Thymus (tissue), 14 donors: ENCODE data around the gene GVQW3. TPM values are rescaled to one million over a fixed set of nuclear protein-coding genes. Genes with fewer than 3 reads are reported as not detected.
A peak's percentile ranks its signal among the peaks of the same experiment; 100 is the strongest.

ENCODE experiments used
- DNase-seq, 9 donors: peaks; one replicate each; pipeline ENCODE4 v3.0.0-alpha.2; 2013; ENCODE audit warnings: low spot score in 9 of 9, low read depth in 6 of 9, missing footprints in 1 of 9
- H3K27ac ChIP-seq, 2 donors: one replicate each; pipeline ENCODE4 v1.5.1; 2013; ENCODE audit warnings: control low read depth in 1 of 2, low read depth in 1 of 2, low read length in 1 of 2, mild to moderate bottlenecking in 1 of 2, moderate library complexity in 1 of 2
- H3K27me3 ChIP-seq, 2 donors: one replicate each; pipeline ENCODE4 v1.5.1; 2013; ENCODE audit warnings: low read length in 1 of 2; ENCODE audit not compliant: control insufficient read depth in 2 of 2, insufficient read depth in 1 of 2
- H3K36me3 ChIP-seq, 2 donors: one replicate each; pipeline ENCODE4 v1.5.1; 2013; ENCODE audit warnings: low read length in 1 of 2, mild to moderate bottlenecking in 1 of 2, moderate library complexity in 1 of 2; ENCODE audit not compliant: control insufficient read depth in 2 of 2, insufficient read depth in 2 of 2
- H3K4me1 ChIP-seq, 2 donors: one replicate each; pipeline ENCODE4 v1.5.1; 2013; ENCODE audit warnings: low read length in 2 of 2; ENCODE audit not compliant: control insufficient read depth in 2 of 2, insufficient read depth in 2 of 2
- H3K4me3 ChIP-seq, 2 donors: one replicate each; pipeline ENCODE4 v1.5.1; 2013; ENCODE audit warnings: low read length in 2 of 2, control low read depth in 1 of 2, mild to moderate bottlenecking in 1 of 2
- H3K9me3 ChIP-seq, 2 donors: one replicate each; pipeline ENCODE4 v1.5.1; 2013; ENCODE audit warnings: low read length in 1 of 2, mild to moderate bottlenecking in 1 of 2; ENCODE audit not compliant: control insufficient read depth in 2 of 2, insufficient read depth in 1 of 2
- WGBS: extraction: QIAGEN DNeasy Blood & Tissue Kit; methylation state at CpG from one replicate; pipeline ENCODE4 v1.1.7; 2013; 5-methylcytosine and 5-hydroxymethylcytosine counted together
- long read RNA-seq, 10 donors: transcript quantifications; one replicate each; lab custom pipeline, GENCODE V29; 2026
- polyA plus RNA-seq: library from polyadenylated mRNA; stranded (reverse); fragments of 200-250 nt; gene quantifications from one replicate; pipeline ENCODE4 v1.2.3, GENCODE V29; 2013
- total RNA-seq: library from RNA; stranded (reverse); fragments of 120-200 nt; gene quantifications from one replicate; pipeline ENCODE4 v1.2.4, GENCODE V29; 2013
- donor health status: healthy.

Gene GVQW3
- 2.9 TPM for total RNA-seq
- 1.4 TPM for polyA plus RNA-seq
- long read RNA-seq, donor 1, partial matches to known transcripts: 0 of 2 reads
- long read RNA-seq, donor 1, other reads (novel, unspliced or antisense): 0 of 2 reads
- long read RNA-seq, donor 2: 0 reads
- long read RNA-seq, donor 3, transcript GVQW3-203 (1 exons, 2,462 nt): major isoform, 7 of 7 reads
- long read RNA-seq, donor 3, partial matches to known transcripts: 0 of 7 reads
- long read RNA-seq, donor 3, other reads (novel, unspliced or antisense): 0 of 7 reads
- long read RNA-seq, donor 4, partial matches to known transcripts: 0 of 3 reads
- long read RNA-seq, donor 4, other reads (novel, unspliced or antisense): 0 of 3 reads
- long read RNA-seq, donor 5, transcript GVQW3-203 (1 exons, 2,462 nt): major isoform, 8 of 9 reads
- long read RNA-seq, donor 5, partial matches to known transcripts: 0 of 9 reads
- long read RNA-seq, donor 5, other reads (novel, unspliced or antisense): 0 of 9 reads
- long read RNA-seq, donor 6, partial matches to known transcripts: 0 of 4 reads
- long read RNA-seq, donor 6, other reads (novel, unspliced or antisense): 0 of 4 reads
- long read RNA-seq, donor 7, partial matches to known transcripts: 0 of 2 reads
- long read RNA-seq, donor 7, other reads (novel, unspliced or antisense): 0 of 2 reads
- long read RNA-seq, donor 8, partial matches to known transcripts: 0 of 3 reads
- long read RNA-seq, donor 8, other reads (novel, unspliced or antisense): 0 of 3 reads
- long read RNA-seq, donor 9, transcript GVQW3-203 (1 exons, 2,462 nt): major isoform, 7 of 7 reads
- long read RNA-seq, donor 9, partial matches to known transcripts: 0 of 7 reads
- long read RNA-seq, donor 9, other reads (novel, unspliced or antisense): 0 of 7 reads
- long read RNA-seq, donor 10: 0 reads

GRCh38 chr11:76380977-76381719 is at the start of gene GVQW3, which contains the start of gene THAP12:
Gene GVQW3, plus strand, starts transcription at chr11:76381323. Its CDS starts 506 bp downstream, at chr11:76381829.
Gene THAP12, minus strand, starts transcription at chr11:76381132. Its CDS starts 296 bp downstream, at chr11:76380836.
- no peaks in the 10 kb centered on the region for H3K27me3 ChIP-seq
- H3K4me3 ChIP-seq: peak within 1 kb of the TSS; percentile 81 to 85
- no peaks in the 10 kb centered on the region for H3K9me3 ChIP-seq
- WGBS: under 1% methylated on average over 69 of the region's 69 CpGs
- H3K4me1 ChIP-seq: peaks cover 25 to 34% of the 10 kb centered on the region in 2 donors
- peak; percentile 92 to 100 (median 98) for DNase-seq
- peaks cover 0 to 3% of the 10 kb centered on the region in 2 donors for H3K36me3 ChIP-seq
- H3K27ac ChIP-seq: peak within 1 kb of the TSS; percentile 66 to 79

GRCh38 chr11:76334826-76335389 is 46.2 kb upstream of the GVQW3 start:
- peaks cover 7 to 17% of the 10 kb centered on the region in 2 donors for H3K4me1 ChIP-seq
- H3K9me3 ChIP-seq: peaks cover 0 to 14% of the 10 kb centered on the region in 2 donors
- over 99% methylated on average over 5 of the region's 5 CpGs for WGBS
- no peaks in the 10 kb centered on the region for H3K27me3 ChIP-seq
- DNase-seq: no peak
- no peak overlapping the region for H3K4me3 ChIP-seq
- no peaks in the 10 kb centered on the region for H3K36me3 ChIP-seq
- no peak overlapping the region for H3K27ac ChIP-seq

- peaks cover 0 to 14% of the 10 kb centered on the region in 2 donors for H3K9me3 ChIP-seq
- H3K27me3 ChIP-seq: no peaks in the 10 kb centered on the region
- no peak overlapping the region for H3K27ac ChIP-seq
- no peak overlapping the region for H3K4me3 ChIP-seq
- no peak for DNase-seq
- no peaks in the 10 kb centered on the region for H3K36me3 ChIP-seq
- peaks cover 7 to 17% of the 10 kb centered on the region in 2 donors for H3K4me1 ChIP-seq
Observed at GRCh38 chr11:76335842-76336241, 45.3 kb upstream of the GVQW3 start.

DNA sequence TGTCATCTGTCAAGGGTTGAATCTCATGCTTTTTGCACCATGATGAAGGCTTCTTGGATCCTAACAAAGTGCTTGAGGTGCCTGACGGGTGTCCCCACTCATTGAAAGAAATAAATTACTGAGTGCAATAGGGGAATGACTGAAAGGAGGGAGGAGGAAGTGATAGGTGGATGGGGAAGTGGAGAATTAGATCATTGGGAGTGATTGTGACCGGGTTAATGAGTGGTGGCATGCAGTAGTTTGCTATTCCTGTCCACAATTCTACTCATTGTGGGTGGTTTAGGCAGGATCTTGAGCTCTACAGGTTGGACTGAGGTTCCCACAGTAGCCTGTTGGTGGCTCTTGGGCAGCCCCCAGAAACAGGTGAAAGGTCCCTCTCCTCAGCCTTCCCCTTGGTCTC is 44.5 kb upstream of the GVQW3 start:
- H3K36me3 ChIP-seq: no peaks in the 10 kb centered on the region
- H3K27ac ChIP-seq: no peak overlapping the region
- peaks cover 0 to 14% of the 10 kb centered on the region in 2 donors for H3K9me3 ChIP-seq
- peaks cover 7 to 17% of the 10 kb centered on the region in 2 donors for H3K4me1 ChIP-seq
- H3K27me3 ChIP-seq: no peaks in the 10 kb centered on the region
- WGBS: 93% methylated on average over 2 of the region's 2 CpGs
- no peak overlapping the region for H3K4me3 ChIP-seq
- no peak for DNase-seq

DNA sequence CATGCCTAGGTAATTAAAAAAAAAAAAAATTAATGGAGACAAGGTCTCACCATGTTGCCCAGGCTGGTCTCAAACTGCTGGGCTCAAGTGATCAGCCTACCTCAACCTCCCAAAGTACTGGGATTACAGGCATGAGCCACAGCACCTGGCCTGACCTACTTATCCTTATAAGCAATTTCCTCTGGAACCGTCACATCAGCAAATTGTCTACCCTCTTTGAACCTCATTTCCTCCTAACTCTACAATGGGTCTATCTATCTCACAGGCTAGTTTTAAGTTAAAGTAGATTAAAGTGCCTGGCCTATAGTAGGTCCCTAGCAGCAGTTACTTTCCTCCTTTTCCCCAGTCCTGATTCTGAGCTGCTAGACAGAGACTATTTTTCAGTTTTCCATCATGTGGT is 43.7 kb upstream of the GVQW3 start:
- Histone ChIP-seq H3K27ac (no peak overlapping the region), H3K4me1 (peaks cover 7 to 17% of the 10 kb centered on the region in 2 donors), H3K27me3 (no peaks in the 10 kb centered on the region), H3K36me3 (no peaks in the 10 kb centered on the region), H3K9me3 (peaks cover 0 to 14% of the 10 kb centered on the region in 2 donors), H3K4me3 (no peak overlapping the region)
- WGBS: 43% methylated on average over 1 of the region's 1 CpG
- peak in 1 of 9 donors; percentile 26 for DNase-seq

DNA sequence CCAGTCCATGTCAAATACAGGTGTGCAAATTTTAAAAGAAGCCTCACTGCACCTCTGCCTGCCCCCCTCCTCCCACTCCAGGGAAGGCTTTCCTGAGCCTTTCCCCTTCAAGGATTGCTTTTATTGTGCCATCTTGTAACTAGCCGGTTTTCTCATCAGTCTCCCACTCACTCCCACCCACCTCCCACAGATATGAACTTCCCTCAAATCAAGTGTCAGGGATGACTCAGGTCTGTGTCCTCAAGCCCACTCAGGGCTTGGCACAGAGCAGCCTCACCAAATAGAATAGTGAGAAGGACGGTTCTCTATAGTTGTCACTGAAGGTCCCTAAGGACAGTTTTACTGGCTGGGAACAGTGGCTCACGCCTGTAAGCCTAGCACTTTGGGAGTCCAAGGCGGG is 43.2 kb upstream of the GVQW3 start:
- peaks cover 7 to 17% of the 10 kb centered on the region in 2 donors for H3K4me1 ChIP-seq
- H3K27me3 ChIP-seq: no peaks in the 10 kb centered on the region
- H3K4me3 ChIP-seq: no peak overlapping the region
- H3K27ac ChIP-seq: no peak overlapping the region
- H3K36me3 ChIP-seq: no peaks in the 10 kb centered on the region
- peaks cover 0 to 14% of the 10 kb centered on the region in 2 donors for H3K9me3 ChIP-seq
- WGBS: 95% methylated on average over 4 of the region's 4 CpGs
- DNase-seq: no peak

GRCh38 chr11:76339221-76339620 is 41.9 kb upstream of the GVQW3 start:
- Histone ChIP-seq H3K4me1 (peaks cover 7 to 17% of the 10 kb centered on the region in 2 donors), H3K27ac (peak overlapping the region in 1 of 2 donors; percentile 32), H3K27me3 (no peaks in the 10 kb centered on the region), H3K4me3 (no peak overlapping the region), H3K9me3 (peaks cover 0 to 10% of the 10 kb centered on the region in 2 donors), H3K36me3 (no peaks in the 10 kb centered on the region)
- peak in 5 of 9 donors; percentile 4 to 41 (median 15) for DNase-seq
- 35% methylated on average over 6 of the region's 6 CpGs for WGBS

DNA sequence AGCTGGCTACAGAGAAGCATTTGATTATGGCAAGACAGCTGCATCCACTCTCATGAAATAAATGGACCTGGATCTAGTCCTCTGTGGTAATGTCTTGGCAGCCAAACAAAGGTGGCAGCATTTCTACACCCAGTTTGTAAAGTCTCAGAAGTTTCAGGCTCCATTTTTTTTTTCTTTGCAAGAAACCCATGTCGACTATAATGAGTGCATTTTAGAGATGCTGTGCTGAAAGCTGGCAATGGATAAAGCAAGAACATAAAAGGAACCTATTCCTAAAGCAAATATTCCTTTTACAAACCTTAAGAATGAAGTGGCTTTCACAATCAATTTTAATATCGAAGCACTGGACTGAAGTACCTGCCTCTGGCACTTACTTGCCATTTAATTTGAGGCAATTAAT is 33.7 kb upstream of the GVQW3 start:
- Histone ChIP-seq H3K27ac (no peak overlapping the region), H3K36me3 (peaks cover 2 to 5% of the 10 kb centered on the region in 2 donors), H3K27me3 (no peaks in the 10 kb centered on the region), H3K4me3 (no peak overlapping the region), H3K9me3 (no peaks in the 10 kb centered on the region), H3K4me1 (no peaks in the 10 kb centered on the region)
- 70% methylated on average over 2 of the region's 2 CpGs for WGBS
- DNase-seq: no peak
